Natural killer cell treated with Interleukin-12 subunit alpha and Interleukin-12 subunit beta and Interleukin-15 and Interleukin-18, amount 100 ng/mL, for 72 hours (primary cell): ENCODE measurements around the gene HIPK4. TPM values are rescaled to one million over a fixed set of nuclear protein-coding genes. Genes with fewer than 3 reads are reported as not detected.
"Not testable (repeated sequence)": the region's sequence is repeated elsewhere in the genome, so short reads cannot be mapped to it uniquely, and the experiment has no call there.

Experiments
- ATAC-seq, 2 donors: fragments of 150-1000 bp; cut with Tn5 transposase in 1 of 2; sonication (Bioruptor Pico), chemical (Tn5 transposase) in 1 of 2; 2 replicates each; pipeline ENCODE4 v1.10.0; 2021
- DNase-seq: peaks from one replicate; pipeline ENCODE4 v3.0.0; 2022; ENCODE audit warnings: low spot score
- H3K27ac Mint-ChIP-seq, 2 donors: 1 replicate in 1 of 2; 2 replicates in 1 of 2; pipeline ENCODE4 v1.8.0; 2022; ENCODE audit warnings: mixed read lengths in 2 of 2, mild to moderate bottlenecking in 1 of 2, moderate library complexity in 1 of 2
- H3K27me3 Mint-ChIP-seq, 2 donors: 1 replicate in 1 of 2; 2 replicates in 1 of 2; pipeline ENCODE4 v1.8.0; 2022; ENCODE audit warnings: mixed read lengths in 2 of 2
- H3K36me3 Mint-ChIP-seq: one replicate; pipeline ENCODE4 v1.8.0; 2022; ENCODE audit warnings: mixed read lengths
- H3K4me1 Mint-ChIP-seq, 2 donors: 1 replicate in 1 of 2; 2 replicates in 1 of 2; pipeline ENCODE4 v1.8.0; 2022; ENCODE audit warnings: low read depth in 2 of 2, mixed read lengths in 2 of 2, mild to moderate bottlenecking in 1 of 2
- H3K4me3 Mint-ChIP-seq: one replicate; pipeline ENCODE4 v1.8.0; 2022; ENCODE audit warnings: mixed read lengths
- H3K9me3 Mint-ChIP-seq: 2 replicates; pipeline ENCODE4 v1.8.0; 2022; ENCODE audit warnings: mixed read lengths
- total RNA-seq, 2 donors: library from RNA; stranded (reverse); gene quantifications; one replicate each; pipeline ENCODE4 v1.2.3, GENCODE V29; 2022

HIPK4 gene
- total RNA-seq, 2 donors from 2014 or later = not detected

GRCh38 chr19:40376286-40376862 lies 13.6 kb downstream of the HIPK4 start:
- Mint-ChIP-seq H3K4me3 (no peak overlapping the region), H3K27me3 (no peaks in the 10 kb centered on the region), H3K27ac (peak overlapping the region in 1 of 2 donors; percentile 58), H3K4me1 (peaks cover 0 to 4% of the 10 kb centered on the region in 2 donors), H3K9me3 (no peaks in the 10 kb centered on the region), H3K36me3 (no peaks in the 10 kb centered on the region)
- DNase-seq = no peak
- ATAC-seq = no peak

- no peak overlapping the region for H3K27ac Mint-ChIP-seq
- ATAC-seq = no peak
- DNase-seq = no peak
- no peaks in the 10 kb centered on the region for H3K36me3 Mint-ChIP-seq
- H3K4me1 Mint-ChIP-seq = peaks cover 0 to 4% of the 10 kb centered on the region in 2 donors
- H3K9me3 Mint-ChIP-seq = no peaks in the 10 kb centered on the region
- no peaks in the 10 kb centered on the region for H3K27me3 Mint-ChIP-seq
- H3K4me3 Mint-ChIP-seq = no peak overlapping the region
These were observed 15.9 kb downstream of the HIPK4 start for GRCh38 chr19:40374084-40374483.

- ATAC-seq (no peak), DNase-seq (no peak)
- Mint-ChIP-seq H3K27me3 (no peaks in the 10 kb centered on the region), H3K4me1 (peaks cover 0 to 7% of the 10 kb centered on the region in 2 donors), H3K36me3 (no peaks in the 10 kb centered on the region), H3K9me3 (no peaks in the 10 kb centered on the region), H3K4me3 (no peak overlapping the region), H3K27ac (no peak overlapping the region)
These were observed 18.2 kb downstream of the HIPK4 start for GRCh38 chr19:40371802-40372122.

GRCh38 chr19:40370997-40371801 lies 18.8 kb downstream of the HIPK4 start:
- Mint-ChIP-seq H3K27ac (no peak overlapping the region), H3K4me1 (peaks cover 0 to 7% of the 10 kb centered on the region in 2 donors), H3K27me3 (no peaks in the 10 kb centered on the region), H3K4me3 (no peak overlapping the region), H3K36me3 (no peaks in the 10 kb centered on the region), H3K9me3 (no peaks in the 10 kb centered on the region)
- ATAC-seq (no peak), DNase-seq (no peak)

GRCh38 chr19:40370253-40370652 lies 19.7 kb downstream of the HIPK4 start:
- not testable (repeated sequence) for H3K27ac Mint-ChIP-seq, H3K9me3 Mint-ChIP-seq, H3K27me3 Mint-ChIP-seq, H3K4me1 Mint-ChIP-seq, ATAC-seq, H3K36me3 Mint-ChIP-seq, DNase-seq, H3K4me3 Mint-ChIP-seq

- H3K36me3 Mint-ChIP-seq = no peaks in the 10 kb centered on the region
- no peaks in the 10 kb centered on the region for H3K27me3 Mint-ChIP-seq
- H3K27ac Mint-ChIP-seq = no peak overlapping the region
- DNase-seq = no peak
- H3K4me3 Mint-ChIP-seq = no peak overlapping the region
- H3K9me3 Mint-ChIP-seq = no peaks in the 10 kb centered on the region
- ATAC-seq = no peak
- peaks cover 7 to 14% of the 10 kb centered on the region in 2 donors for H3K4me1 Mint-ChIP-seq
These were observed 20.2 kb downstream of the HIPK4 start for GRCh38 chr19:40369797-40370196.

- no peaks in the 10 kb centered on the region for H3K36me3 Mint-ChIP-seq
- ATAC-seq = no peak
These were observed 22.2 kb downstream of the HIPK4 start for GRCh38 chr19:40367577-40368434.

GRCh38 chr19:40366697-40367561 lies 23.1 kb downstream of the HIPK4 start:
- peak in 1 of 2 donors; percentile 41 for ATAC-seq
- H3K27ac Mint-ChIP-seq = no peak overlapping the region

More at GRCh38 chr19:40367577-40368434, 22.2 kb downstream of the HIPK4 start:
- peaks cover 18 to 20% of the 10 kb centered on the region in 2 donors for H3K4me1 Mint-ChIP-seq
- H3K9me3 Mint-ChIP-seq = no peaks in the 10 kb centered on the region
- H3K27me3 Mint-ChIP-seq = no peaks in the 10 kb centered on the region
- H3K4me3 Mint-ChIP-seq = no peak overlapping the region
- DNase-seq = no peak
- H3K27ac Mint-ChIP-seq = no peak overlapping the region

GRCh38 chr19:40365613-40366401 lies 24.2 kb downstream of the HIPK4 start:
- H3K27ac Mint-ChIP-seq = no peak overlapping the region
- peak; percentile 72 to 85 for ATAC-seq
- H3K27me3 Mint-ChIP-seq = no peaks in the 10 kb centered on the region
- H3K9me3 Mint-ChIP-seq = no peaks in the 10 kb centered on the region
- no peak for DNase-seq
- no peaks in the 10 kb centered on the region for H3K36me3 Mint-ChIP-seq
- H3K4me1 Mint-ChIP-seq = peaks cover 19 to 28% of the 10 kb centered on the region in 2 donors
- H3K4me3 Mint-ChIP-seq = peak overlapping the region; percentile 55

More at GRCh38 chr19:40366697-40367561, 23.1 kb downstream of the HIPK4 start:
- H3K9me3 Mint-ChIP-seq = no peaks in the 10 kb centered on the region
- peaks cover 19 to 25% of the 10 kb centered on the region in 2 donors for H3K4me1 Mint-ChIP-seq
- no peak for DNase-seq
- H3K4me3 Mint-ChIP-seq = no peak overlapping the region
- no peaks in the 10 kb centered on the region for H3K36me3 Mint-ChIP-seq
- H3K27me3 Mint-ChIP-seq = no peaks in the 10 kb centered on the region

- H3K9me3 Mint-ChIP-seq = no peaks in the 10 kb centered on the region
- H3K27ac Mint-ChIP-seq = peak overlapping the region in 1 of 2 donors; percentile 33
- peak overlapping the region; percentile 55 for H3K4me3 Mint-ChIP-seq
- no peaks in the 10 kb centered on the region for H3K27me3 Mint-ChIP-seq
- no peaks in the 10 kb centered on the region for H3K36me3 Mint-ChIP-seq
- DNase-seq (no peak), ATAC-seq (no peak)
- peaks cover 19 to 31% of the 10 kb centered on the region in 2 donors for H3K4me1 Mint-ChIP-seq
These were observed 25.0 kb downstream of the HIPK4 start for GRCh38 chr19:40365010-40365409.

- no peak for ATAC-seq
- DNase-seq = no peak
- Mint-ChIP-seq H3K9me3 (no peaks in the 10 kb centered on the region), H3K36me3 (no peaks in the 10 kb centered on the region), H3K27me3 (no peaks in the 10 kb centered on the region), H3K4me3 (peak overlapping the region; percentile 35), H3K27ac (peak overlapping the region; percentile 27 to 68), H3K4me1 (peaks cover 19 to 35% of the 10 kb centered on the region in 2 donors)
These were observed 26.9 kb downstream of the HIPK4 start for GRCh38 chr19:40363069-40363468.

GRCh38 chr19:40362160-40362559 lies 27.8 kb downstream of the HIPK4 start:
- no peak for ATAC-seq
- Mint-ChIP-seq H3K36me3 (no peaks in the 10 kb centered on the region), H3K27me3 (no peaks in the 10 kb centered on the region), H3K27ac (peak overlapping the region; percentile 27 to 66), H3K4me1 (peaks cover 19 to 44% of the 10 kb centered on the region in 2 donors), H3K4me3 (no peak overlapping the region), H3K9me3 (no peaks in the 10 kb centered on the region)
- no peak for DNase-seq
